ENCODE data around the gene ZNF354B.

GRCh38 chr5:178854284-178854683 is 5.5 kb upstream of the ZNF354B start:
- no peak for TF ChIP-seq CTCF (IDR thresholded peaks at IDR 0.05)
- TF ChIP-seq EP300 (IDR thresholded peaks at IDR 0.05): no peak
- TF ChIP-seq POLR2AphosphoS5 (IDR thresholded peaks at IDR 0.05): no peak
- no peak for TF ChIP-seq POLR2A (IDR thresholded peaks at IDR 0.05)

All from gastroesophageal sphincter (tissue), 3 donors.